SJCRH30 (cell line): ENCODE measurements around the gene EPG5. TPM values are rescaled to one million over a fixed set of nuclear protein-coding genes. Genes with fewer than 3 reads are reported as not detected.

ENCODE experiments used
- DNase-seq, 2 experiments: peaks; one replicate each; pipeline ENCODE4 v3.0.0-alpha.2; 2015 to 2020
- H3K27ac ChIP-seq: fragments of 250-450 bp; sonication (Bioruptor Pico); 2 replicates; pipeline ENCODE4 v1.5.1; 2020; ENCODE audit warnings: mild to moderate bottlenecking, moderate library complexity
- H3K27me3 ChIP-seq: fragments of 250-450 bp; sonication (Bioruptor Pico); 2 replicates; pipeline ENCODE4 v1.5.1; 2020; ENCODE audit warnings: mild to moderate bottlenecking, moderate library complexity
- H3K36me3 ChIP-seq: fragments of 250-450 bp; sonication (Bioruptor Pico); 2 replicates; pipeline ENCODE4 v1.5.1; 2020; ENCODE audit warnings: mild to moderate bottlenecking, moderate library complexity
- H3K4me1 ChIP-seq: fragments of 250-450 bp; sonication (Bioruptor Pico); 2 replicates; pipeline ENCODE4 v1.5.1; 2020; ENCODE audit warnings: mild to moderate bottlenecking, moderate library complexity
- H3K4me3 ChIP-seq: fragments of 250-450 bp; sonication (Bioruptor Pico); 2 replicates; pipeline ENCODE4 v1.5.1; 2020; ENCODE audit warnings: mild to moderate bottlenecking, moderate library complexity
- H3K9me3 ChIP-seq: fragments of 250-450 bp; sonication (Bioruptor Pico); replicated peaks from 2 replicates; pipeline ENCODE4 v1.5.1; 2020; ENCODE audit warnings: mild to moderate bottlenecking, moderate library complexity
- total RNA-seq: library from RNA; depleted of rRNA; stranded (reverse); fragments of >200 nt; shearing (Covaris generic); gene quantifications from 2 replicates; pipeline ENCODE4 v1.2.3, GENCODE V29; 2014

Gene EPG5
- total RNA-seq, 1 experiment from 2014 or later: 8.7 TPM

- Histone ChIP-seq H3K27me3 (no peaks in the 10 kb centered on the region), H3K36me3 (no peaks in the 10 kb centered on the region; the same call in 1 of the 2 replicates), H3K9me3 (no peaks in the 10 kb centered on the region), H3K4me1 (0 out of 2 replicates have a peak, but pooled peaks cover 3% of the 10 kb centered on the region), H3K27ac (no peak overlapping the region), H3K4me3 (no peak overlapping the region)
- no peak for DNase-seq
Observed at GRCh38 chr18:45916302-45916701, 50.8 kb downstream of the EPG5 start.

GRCh38 chr18:45913276-45913675 is 53.9 kb downstream of the EPG5 start:
- Histone ChIP-seq H3K36me3 (no peaks in the 10 kb centered on the region; the same call in 1 of the 2 replicates), H3K9me3 (no peaks in the 10 kb centered on the region), H3K27me3 (no peaks in the 10 kb centered on the region), H3K27ac (no peak overlapping the region), H3K4me3 (no peak overlapping the region), H3K4me1 (no peaks in the 10 kb centered on the region)
- no peak for DNase-seq

- Histone ChIP-seq H3K4me1 (no peaks in the 10 kb centered on the region), H3K9me3 (no peaks in the 10 kb centered on the region), H3K36me3 (no peaks in the 10 kb centered on the region), H3K27ac (no peak overlapping the region), H3K27me3 (no peaks in the 10 kb centered on the region), H3K4me3 (no peak overlapping the region)
- DNase-seq: peak; percentile 27 to 46
Observed at GRCh38 chr18:45910405-45911023, 56.6 kb downstream of the EPG5 start.

- H3K4me1 ChIP-seq: no peaks in the 10 kb centered on the region
- no peak overlapping the region for H3K4me3 ChIP-seq
- DNase-seq: no peak
- no peaks in the 10 kb centered on the region for H3K27me3 ChIP-seq
- H3K9me3 ChIP-seq: no peaks in the 10 kb centered on the region
- no peak overlapping the region for H3K27ac ChIP-seq
- no peaks in the 10 kb centered on the region for H3K36me3 ChIP-seq
Observed at GRCh38 chr18:45901654-45902210, 65.4 kb downstream of the EPG5 start.

GRCh38 chr18:45900623-45901022 is 66.5 kb downstream of the EPG5 start:
- no peak overlapping the region for H3K4me3 ChIP-seq
- H3K36me3 ChIP-seq: no peaks in the 10 kb centered on the region
- no peaks in the 10 kb centered on the region for H3K4me1 ChIP-seq

GRCh38 chr18:45896991-45897390 is 70.1 kb downstream of the EPG5 start:
- DNase-seq: no peak
- H3K4me3 ChIP-seq: no peak overlapping the region
- H3K27me3 ChIP-seq: no peaks in the 10 kb centered on the region
- no peaks in the 10 kb centered on the region for H3K9me3 ChIP-seq
- no peak overlapping the region for H3K27ac ChIP-seq
- H3K4me1 ChIP-seq: no peaks in the 10 kb centered on the region
- H3K36me3 ChIP-seq: no peaks in the 10 kb centered on the region

More at GRCh38 chr18:45900623-45901022, 66.5 kb downstream of the EPG5 start:
- Histone ChIP-seq H3K27ac (no peak overlapping the region), H3K27me3 (no peaks in the 10 kb centered on the region), H3K9me3 (no peaks in the 10 kb centered on the region)
- DNase-seq: no peak

GRCh38 chr18:45896452-45896851 is 70.7 kb downstream of the EPG5 start:
- H3K36me3 ChIP-seq: no peaks in the 10 kb centered on the region

GRCh38 chr18:45895339-45895738 is 71.8 kb downstream of the EPG5 start:
- no peaks in the 10 kb centered on the region for H3K36me3 ChIP-seq
- no peak for DNase-seq
- no peaks in the 10 kb centered on the region for H3K27me3 ChIP-seq
- no peaks in the 10 kb centered on the region for H3K4me1 ChIP-seq
- no peak overlapping the region for H3K4me3 ChIP-seq
- no peak overlapping the region for H3K27ac ChIP-seq
- no peaks in the 10 kb centered on the region for H3K9me3 ChIP-seq

More at GRCh38 chr18:45896452-45896851, 70.7 kb downstream of the EPG5 start:
- no peak for DNase-seq
- no peaks in the 10 kb centered on the region for H3K4me1 ChIP-seq
- no peak overlapping the region for H3K27ac ChIP-seq
- H3K9me3 ChIP-seq: no peaks in the 10 kb centered on the region
- no peaks in the 10 kb centered on the region for H3K27me3 ChIP-seq
- no peak overlapping the region for H3K4me3 ChIP-seq

- no peak for DNase-seq
- Histone ChIP-seq H3K36me3 (no peaks in the 10 kb centered on the region), H3K4me1 (no peaks in the 10 kb centered on the region), H3K4me3 (no peak overlapping the region), H3K9me3 (no peaks in the 10 kb centered on the region), H3K27me3 (no peaks in the 10 kb centered on the region), H3K27ac (no peak overlapping the region)
Observed at GRCh38 chr18:45894818-45895217, 72.3 kb downstream of the EPG5 start.

- Histone ChIP-seq H3K36me3 (no peaks in the 10 kb centered on the region), H3K4me3 (no peak overlapping the region), H3K9me3 (no peaks in the 10 kb centered on the region), H3K27me3 (no peaks in the 10 kb centered on the region), H3K4me1 (no peaks in the 10 kb centered on the region), H3K27ac (no peak overlapping the region)
- no peak for DNase-seq
Observed at GRCh38 chr18:45891806-45892205, 75.3 kb downstream of the EPG5 start.

GRCh38 chr18:45890606-45891005 is 76.5 kb downstream of the EPG5 start:
- H3K4me1 ChIP-seq: no peaks in the 10 kb centered on the region
- no peaks in the 10 kb centered on the region for H3K9me3 ChIP-seq
- no peaks in the 10 kb centered on the region for H3K27me3 ChIP-seq
- H3K27ac ChIP-seq: no peak overlapping the region
- DNase-seq: no peak
- no peaks in the 10 kb centered on the region for H3K36me3 ChIP-seq
- no peak overlapping the region for H3K4me3 ChIP-seq

GRCh38 chr18:45889419-45890064 is 77.6 kb downstream of the EPG5 start:
- Histone ChIP-seq H3K36me3 (no peaks in the 10 kb centered on the region), H3K9me3 (no peaks in the 10 kb centered on the region), H3K4me3 (no peak overlapping the region), H3K27ac (no peak overlapping the region), H3K4me1 (no peaks in the 10 kb centered on the region), H3K27me3 (no peaks in the 10 kb centered on the region)
- no peak for DNase-seq

- no peak for DNase-seq
- no peaks in the 10 kb centered on the region for H3K4me1 ChIP-seq
- no peaks in the 10 kb centered on the region for H3K9me3 ChIP-seq
- H3K4me3 ChIP-seq: no peak overlapping the region
- H3K27ac ChIP-seq: no peak overlapping the region
- H3K36me3 ChIP-seq: no peaks in the 10 kb centered on the region
- H3K27me3 ChIP-seq: no peaks in the 10 kb centered on the region
Observed at GRCh38 chr18:45887585-45887984, 79.5 kb downstream of the EPG5 start.

- Histone ChIP-seq H3K9me3 (no peaks in the 10 kb centered on the region), H3K36me3 (0 out of 2 replicates have a peak, but pooled peaks cover 2% of the 10 kb centered on the region), H3K4me3 (no peak overlapping the region), H3K27me3 (no peaks in the 10 kb centered on the region), H3K4me1 (no peaks in the 10 kb centered on the region), H3K27ac (no peak overlapping the region)
- DNase-seq: no peak
Observed at GRCh38 chr18:45880876-45881558, 86.1 kb downstream of the EPG5 start.
